Hindlimb muscle (tissue), 1 donor: ENCODE data around the gene TPCN1. TPM values are rescaled to one million over a fixed set of nuclear protein-coding genes. Genes with fewer than 3 reads are reported as not detected.
A peak's percentile ranks its signal among the peaks of the same experiment; 100 is the strongest.

Source experiments
- DNase-seq: peaks from one replicate; pipeline ENCODE4 v3.0.0-alpha.2; 2013
- polyA plus RNA-seq: library from polyadenylated mRNA; unstranded; fragments of 120-200 nt; gene quantifications from one replicate; pipeline ENCODE4 v1.2.1, GENCODE V29; 2013; ENCODE audit not compliant: insufficient read length

Gene TPCN1
- polyA plus RNA-seq, 1 donor: 48.2 TPM

GRCh38 chr12:113263431-113263963 lies 42.2 kb downstream of the TPCN1 start:
- DNase-seq: no peak

DNA sequence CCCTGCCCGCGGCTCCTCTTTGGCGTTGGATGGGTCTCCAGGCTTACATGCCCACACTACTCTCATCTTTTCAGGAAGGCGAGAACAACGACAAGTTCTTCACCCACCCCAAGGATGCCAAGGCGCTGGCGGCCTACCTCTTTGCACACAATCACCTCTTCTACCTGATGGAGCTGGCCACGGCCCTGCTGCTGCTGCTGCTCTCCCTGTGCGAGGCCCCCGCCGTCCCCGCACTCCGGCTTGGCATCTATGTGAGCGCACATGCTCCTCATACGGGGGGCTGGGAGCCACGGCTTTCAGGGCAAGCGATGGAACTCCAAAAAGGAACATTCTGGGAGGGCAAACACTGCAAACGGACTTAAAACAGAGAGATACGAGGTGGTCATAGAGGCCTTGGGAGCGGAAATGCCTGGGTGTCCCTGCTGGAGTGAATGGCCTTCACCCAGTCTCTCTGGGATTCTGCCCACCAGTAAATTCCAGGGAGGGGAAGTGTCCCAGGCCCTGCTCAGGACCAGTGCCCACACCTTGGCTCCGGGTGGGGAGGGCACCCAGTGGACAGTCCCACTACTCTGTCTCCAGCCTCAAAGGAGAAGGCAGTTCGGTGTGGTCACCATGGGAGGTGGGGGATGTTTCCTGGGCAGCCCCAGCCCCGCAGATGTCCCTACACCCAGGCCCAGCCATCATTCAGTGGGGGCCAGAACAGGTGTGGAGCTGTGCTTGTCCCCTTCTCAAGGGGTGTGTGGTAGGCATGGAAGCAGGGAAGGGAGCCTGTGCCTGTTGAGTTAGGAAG lies 45.0 kb downstream of the TPCN1 start:
- DNase-seq: no peak

DNA sequence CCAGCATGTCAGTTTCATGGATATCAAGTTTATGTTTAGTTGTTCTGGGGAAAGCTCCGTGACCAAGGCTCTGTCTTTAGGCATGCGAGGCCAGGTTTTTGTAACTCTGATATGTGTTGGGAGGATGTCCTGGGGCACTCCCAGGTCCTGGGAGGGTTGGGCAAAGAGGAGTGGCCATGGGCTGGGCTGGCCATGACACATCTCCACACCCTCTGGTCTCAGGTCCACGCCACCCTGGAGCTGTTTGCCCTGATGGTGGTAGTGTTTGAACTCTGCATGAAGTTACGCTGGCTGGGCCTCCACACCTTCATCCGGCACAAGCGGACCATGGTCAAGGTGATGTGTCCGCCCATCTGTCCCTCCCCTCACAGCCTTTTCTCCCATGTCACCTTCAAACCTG lies 46.4 kb downstream of the TPCN1 start:
- DNase-seq: no peak

GRCh38 chr12:113268136-113268535 lies 46.9 kb downstream of the TPCN1 start:
- DNase-seq: no peak

- DNase-seq: no peak
Measured at GRCh38 chr12:113268621-113269020, 47.4 kb downstream of the TPCN1 start.

DNA sequence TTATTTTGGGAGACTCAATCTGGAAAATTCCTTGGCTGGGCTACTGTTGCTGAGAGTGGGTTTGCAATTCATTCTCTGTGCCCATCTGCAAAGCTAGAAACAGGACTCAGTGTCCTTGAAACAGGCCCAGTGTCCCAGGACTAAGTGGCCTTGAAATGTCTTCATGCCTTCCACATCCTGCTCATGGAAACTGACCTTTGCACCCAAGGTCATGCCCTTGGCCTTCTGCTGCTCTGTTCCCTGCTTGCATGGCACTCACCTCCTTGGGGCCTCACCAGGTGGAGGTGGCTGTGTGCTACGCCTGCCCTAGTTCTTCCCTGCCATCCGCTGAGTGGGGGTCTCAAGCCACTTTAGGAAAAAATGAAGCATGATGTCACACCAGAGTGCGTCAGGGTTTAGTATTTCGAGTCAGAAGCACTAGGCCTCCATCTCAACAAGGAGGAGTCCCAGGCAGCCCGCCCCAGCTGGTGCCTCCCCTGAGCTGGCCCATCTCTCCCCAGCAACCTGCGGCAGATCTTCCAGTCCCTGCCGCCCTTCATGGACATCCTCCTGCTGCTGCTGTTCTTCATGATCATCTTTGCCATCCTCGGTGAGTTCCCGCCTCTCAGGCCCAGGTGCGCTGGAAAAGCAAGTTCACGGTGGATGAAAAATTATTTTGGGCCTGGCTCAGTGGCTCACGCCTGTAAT lies 48.1 kb downstream of the TPCN1 start:
- DNase-seq: no peak

DNA sequence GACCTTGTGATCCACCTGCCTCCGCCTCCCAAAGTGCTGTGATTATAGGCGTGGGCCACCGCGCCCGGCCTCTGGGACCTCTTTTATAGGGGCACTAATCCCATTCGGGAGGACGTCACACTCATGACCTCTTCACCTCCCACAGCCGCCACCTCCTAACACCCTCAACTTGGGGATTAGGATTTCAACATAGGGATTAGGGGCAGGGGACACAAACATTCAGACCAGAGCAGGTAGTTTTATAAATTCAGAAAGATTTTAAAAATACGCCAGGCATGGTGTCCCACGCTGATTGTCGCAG lies 49.4 kb downstream of the TPCN1 start:
- no peak for DNase-seq

GRCh38 chr12:113271466-113271852 lies 50.2 kb downstream of the TPCN1 start:
- no peak for DNase-seq

DNA sequence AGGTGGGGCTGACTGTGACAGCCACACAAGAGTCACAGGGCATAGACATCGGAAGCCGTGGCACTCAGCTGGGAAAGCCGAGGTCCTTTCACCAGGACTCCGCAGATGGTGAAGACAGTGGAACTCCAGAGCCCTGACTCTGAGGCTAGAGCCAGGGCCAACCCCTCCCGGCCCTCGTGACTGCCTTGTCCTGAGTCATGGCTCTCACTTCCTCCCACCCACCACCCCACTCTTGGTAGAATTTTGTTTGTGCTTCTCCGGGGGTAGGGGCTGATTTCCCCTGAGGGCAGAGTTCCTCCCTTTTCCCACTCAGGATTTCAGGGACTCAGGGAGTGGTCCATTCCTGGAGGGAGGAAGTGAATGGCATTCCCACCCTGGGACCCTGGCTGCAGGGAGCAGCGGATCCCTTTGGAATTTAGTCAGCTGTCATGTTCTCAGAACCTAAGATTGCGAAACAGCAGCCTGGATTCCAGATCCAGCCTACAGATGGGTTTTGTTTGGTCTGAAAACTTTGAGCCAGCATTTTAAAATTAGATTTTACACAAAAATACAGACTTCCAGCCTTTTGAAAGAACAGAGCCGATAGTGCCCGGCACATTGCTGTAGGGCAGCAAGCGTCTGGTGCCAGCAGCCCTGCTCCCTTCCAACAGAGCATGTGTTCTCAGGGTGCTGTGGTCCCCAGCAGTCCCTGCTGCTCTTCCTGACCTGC lies 50.7 kb downstream of the TPCN1 start:
- peak; percentile 70 for DNase-seq

GRCh38 chr12:113273053-113273725 lies 51.9 kb downstream of the TPCN1 start:
- DNase-seq: no peak

GRCh38 chr12:113274848-113275247 lies 53.6 kb downstream of the TPCN1 start:
- no peak for DNase-seq

DNA sequence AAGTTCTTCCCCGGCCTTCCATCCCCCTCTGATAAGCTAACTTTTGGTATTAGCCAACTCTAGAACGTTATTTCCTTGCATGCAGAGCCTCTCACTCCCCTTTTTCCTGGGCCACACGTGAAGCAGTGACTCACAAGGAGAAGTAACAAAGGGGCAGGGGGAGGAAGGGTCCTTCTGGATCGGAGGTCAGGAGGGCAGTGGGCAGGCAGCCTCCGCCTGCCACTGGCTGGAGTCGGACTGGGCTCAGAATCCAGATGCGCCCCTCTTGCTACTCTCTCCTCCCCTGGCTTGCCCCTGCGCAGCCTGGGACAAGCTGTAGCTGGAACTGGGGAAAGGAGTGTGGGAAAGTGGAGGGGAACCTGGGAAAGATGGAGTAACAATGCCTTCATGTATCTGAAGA lies 55.0 kb downstream of the TPCN1 start:
- DNase-seq: no peak

DNA sequence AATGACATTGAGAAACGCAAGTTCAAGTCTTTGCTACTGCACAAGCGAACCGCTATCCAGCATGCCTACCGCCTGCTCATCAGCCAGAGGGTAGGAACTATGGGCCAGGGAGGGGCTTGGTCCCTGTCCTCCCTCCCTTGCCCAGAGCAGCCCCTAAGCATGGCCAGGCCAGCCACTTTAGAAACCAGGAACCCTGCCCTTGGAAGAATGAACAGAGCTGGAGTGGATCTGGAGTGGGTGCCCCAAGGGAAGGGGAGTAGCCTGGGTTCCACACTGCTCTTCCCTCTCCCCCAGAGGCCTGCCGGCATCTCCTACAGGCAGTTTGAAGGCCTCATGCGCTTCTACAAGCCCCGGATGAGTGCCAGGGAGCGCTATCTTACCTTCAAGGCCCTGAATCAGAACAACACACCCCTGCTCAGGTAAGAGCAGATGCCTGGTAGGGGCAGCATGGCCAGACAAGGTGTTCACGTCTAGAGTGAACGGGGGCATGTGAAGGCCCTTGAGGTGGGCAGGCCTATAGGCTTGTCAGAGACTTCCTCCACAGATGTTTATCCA lies 55.8 kb downstream of the TPCN1 start:
- no peak for DNase-seq

DNA sequence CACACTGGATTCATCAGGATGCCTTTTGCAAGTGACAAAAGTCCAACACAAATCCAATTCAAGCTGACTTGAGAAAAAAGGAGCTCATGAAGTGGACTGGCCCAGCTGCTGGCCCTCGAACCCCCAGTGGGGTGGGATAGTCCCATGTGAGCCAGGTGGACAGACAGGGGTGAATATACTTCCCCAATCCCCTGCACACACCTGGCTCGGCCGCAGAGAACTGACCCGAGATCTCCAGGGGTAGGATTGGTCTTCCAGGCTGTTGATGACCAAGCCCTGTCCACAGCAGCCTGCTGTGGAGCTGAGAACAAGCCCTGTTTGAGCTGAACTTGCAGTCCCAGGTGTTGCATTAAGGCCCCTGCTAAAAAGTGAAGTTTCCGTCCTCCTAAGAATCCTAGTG lies 56.2 kb downstream of the TPCN1 start:
- DNase-seq: no peak

- no peak for DNase-seq
Measured at GRCh38 chr12:113278141-113278540, 56.9 kb downstream of the TPCN1 start.

GRCh38 chr12:113278633-113279032 lies 57.4 kb downstream of the TPCN1 start:
- no peak for DNase-seq

DNA sequence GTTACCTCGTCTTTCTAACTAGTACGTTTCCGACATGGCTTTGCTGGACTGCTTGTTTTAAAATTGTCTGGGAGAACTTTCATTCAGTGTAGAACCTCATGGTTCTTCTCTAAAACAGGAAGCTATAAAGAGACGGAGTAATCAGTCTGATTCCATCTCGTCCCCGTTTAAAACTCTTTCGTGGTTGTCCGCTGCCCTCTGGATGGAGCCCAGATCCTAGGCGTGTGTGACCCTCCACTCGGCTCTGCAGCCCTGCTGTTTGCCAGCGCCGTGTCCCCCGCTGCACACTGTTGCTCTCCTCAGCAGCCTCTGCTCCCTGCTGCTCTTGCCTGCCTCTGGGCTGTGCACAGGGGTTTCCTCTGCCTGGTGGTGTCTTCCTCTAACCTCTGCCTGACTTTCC lies 63.5 kb downstream of the TPCN1 start:
- DNase-seq: no peak

- DNase-seq: no peak
Measured at GRCh38 chr12:113285679-113286610, 64.7 kb downstream of the TPCN1 start.

- DNase-seq: no peak
Measured at GRCh38 chr12:113286712-113287111, 65.4 kb downstream of the TPCN1 start.

- DNase-seq: no peak
Measured at GRCh38 chr12:113287146-113287898, 66.1 kb downstream of the TPCN1 start.

DNA sequence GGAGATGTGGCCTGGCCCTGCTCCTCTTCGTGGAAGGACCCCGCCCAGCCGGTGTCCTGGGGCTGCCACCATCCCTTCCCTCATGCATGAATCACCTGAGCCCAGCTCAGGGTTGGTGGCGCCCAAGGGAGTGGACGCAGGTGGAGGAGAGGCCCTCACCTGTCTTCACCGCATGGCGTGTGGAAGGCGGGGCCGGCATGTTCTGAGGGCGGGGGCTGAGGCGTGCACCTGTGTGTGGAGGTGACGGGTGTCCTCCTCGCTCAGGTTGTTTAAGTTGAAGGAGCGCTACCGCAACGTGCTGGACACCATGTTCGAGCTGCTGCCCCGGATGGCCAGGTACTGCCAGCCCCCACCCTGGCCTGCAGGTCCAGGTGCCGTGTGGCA lies 66.6 kb downstream of the TPCN1 start:
- no peak for DNase-seq
